Astrocyte of the spinal cord (primary cell): ENCODE data around the gene SH2D4B.

Experiments used
- DNase-seq: peaks from one replicate; pipeline ENCODE4 v3.0.0; 2011; ENCODE audit warnings: low read depth, low spot score
- H3K4me3 ChIP-seq: 2 replicates; pipeline ENCODE4 v1.5.1; 2011; ENCODE audit warnings: low read depth, mild to moderate bottlenecking, low read length, moderate library complexity
- in situ Hi-C: cut with HindIII; loops from 2 replicates; pipeline ENCODE4 v1.10.0; 2017; ENCODE audit warnings: low sequenced_read_pairs
- TF ChIP-seq, protein P1 (sequence below): IDR thresholded peaks from 2 replicates; pipeline ENCODE4 v1.5.1; 2012; ENCODE audit warnings: low read depth, mild to moderate bottlenecking, low read length, inconsistent platforms

The SH2D4B gene

GRCh38 chr10:80671847-80672246 is 134.1 kb downstream of the SH2D4B start:
- H3K4me3 ChIP-seq: no peak overlapping the region
- in situ Hi-C loops: no loop called here
- no peak for DNase-seq
- TF ChIP-seq, protein P1, sequence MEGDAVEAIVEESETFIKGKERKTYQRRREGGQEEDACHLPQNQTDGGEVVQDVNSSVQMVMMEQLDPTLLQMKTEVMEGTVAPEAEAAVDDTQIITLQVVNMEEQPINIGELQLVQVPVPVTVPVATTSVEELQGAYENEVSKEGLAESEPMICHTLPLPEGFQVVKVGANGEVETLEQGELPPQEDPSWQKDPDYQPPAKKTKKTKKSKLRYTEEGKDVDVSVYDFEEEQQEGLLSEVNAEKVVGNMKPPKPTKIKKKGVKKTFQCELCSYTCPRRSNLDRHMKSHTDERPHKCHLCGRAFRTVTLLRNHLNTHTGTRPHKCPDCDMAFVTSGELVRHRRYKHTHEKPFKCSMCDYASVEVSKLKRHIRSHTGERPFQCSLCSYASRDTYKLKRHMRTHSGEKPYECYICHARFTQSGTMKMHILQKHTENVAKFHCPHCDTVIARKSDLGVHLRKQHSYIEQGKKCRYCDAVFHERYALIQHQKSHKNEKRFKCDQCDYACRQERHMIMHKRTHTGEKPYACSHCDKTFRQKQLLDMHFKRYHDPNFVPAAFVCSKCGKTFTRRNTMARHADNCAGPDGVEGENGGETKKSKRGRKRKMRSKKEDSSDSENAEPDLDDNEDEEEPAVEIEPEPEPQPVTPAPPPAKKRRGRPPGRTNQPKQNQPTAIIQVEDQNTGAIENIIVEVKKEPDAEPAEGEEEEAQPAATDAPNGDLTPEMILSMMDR: no peak

DNA sequence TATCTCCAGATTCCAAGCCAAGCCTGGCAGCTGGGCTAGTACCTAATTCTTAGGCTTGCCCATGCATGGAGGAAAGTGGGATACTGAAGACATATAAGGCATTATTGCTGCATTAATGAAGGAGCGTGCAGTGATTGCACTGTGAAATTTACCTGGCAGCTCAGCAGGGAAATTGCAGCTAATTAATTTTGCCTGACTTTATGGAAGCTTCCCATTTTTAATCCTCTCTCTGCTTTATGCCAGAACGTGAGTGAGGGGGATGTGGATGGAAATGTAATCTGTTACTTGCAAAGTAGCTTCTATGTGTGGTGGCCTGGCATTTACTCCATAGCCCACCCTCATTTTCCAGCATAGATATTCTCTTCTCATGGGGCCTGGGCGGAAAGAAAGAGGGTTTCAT is 134.9 kb downstream of the SH2D4B start:
- TF ChIP-seq, protein P1: no peak
- no peak overlapping the region for H3K4me3 ChIP-seq
- no peak for DNase-seq
- in situ Hi-C loops: no loop called here

DNA sequence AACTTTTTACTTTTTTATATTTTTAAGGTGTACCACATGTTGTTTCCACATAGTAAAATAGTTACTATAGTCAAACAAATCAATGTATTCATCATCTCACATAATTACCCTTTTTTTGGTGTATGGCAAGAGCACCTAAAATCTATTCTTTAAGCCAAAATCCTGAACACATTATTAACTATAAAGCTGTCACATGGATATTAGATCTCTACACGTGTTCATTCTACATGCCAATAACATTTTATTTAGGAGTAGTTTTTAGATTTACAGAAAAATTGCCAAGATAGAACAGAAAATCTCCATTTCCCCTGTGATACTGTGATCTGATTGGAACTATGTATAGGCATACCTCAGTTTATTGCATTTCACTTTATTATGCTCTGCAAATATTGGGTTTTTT is 137.1 kb downstream of the SH2D4B start:
- in situ Hi-C loops: no loop called here
- DNase-seq: no peak
- no peak overlapping the region for H3K4me3 ChIP-seq
- TF ChIP-seq, protein P1: no peak

- in situ Hi-C loops: no loop called here
- DNase-seq: no peak
- TF ChIP-seq, protein P1: no peak
- H3K4me3 ChIP-seq: no peak overlapping the region
Measured at GRCh38 chr10:80681142-80681541, 143.4 kb downstream of the SH2D4B start.

DNA sequence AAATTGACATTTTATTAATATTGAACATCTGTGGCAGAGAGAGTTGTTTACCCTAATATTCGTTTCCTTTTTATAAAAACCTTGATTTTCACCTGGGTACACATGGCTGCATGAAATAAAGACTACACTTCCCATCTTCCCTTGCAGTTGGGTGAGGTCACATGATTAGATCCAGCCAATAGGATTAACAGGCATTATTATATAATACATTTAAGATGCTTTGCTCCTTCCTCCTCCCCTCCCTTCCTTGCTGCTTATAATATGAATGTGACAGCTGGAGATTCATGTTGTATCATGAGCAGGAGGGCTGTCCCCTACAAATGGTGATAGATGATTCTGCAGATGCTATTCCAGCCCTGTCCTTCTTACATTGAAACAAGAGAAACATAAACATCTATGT is 146.6 kb downstream of the SH2D4B start:
- no peak overlapping the region for H3K4me3 ChIP-seq
- TF ChIP-seq, protein P1: no peak
- in situ Hi-C loops: no loop called here
- no peak for DNase-seq

GRCh38 chr10:80685355-80685754 is 147.7 kb downstream of the SH2D4B start:
- TF ChIP-seq, protein P1: no peak
- in situ Hi-C loops: no loop called here
- no peak for DNase-seq
- H3K4me3 ChIP-seq: no peak overlapping the region
